SK-N-DZ (cell line): ENCODE data around the gene ULBP1. TPM values are rescaled to one million over a fixed set of nuclear protein-coding genes. Genes with fewer than 3 reads are reported as not detected.
"Not testable (repeated sequence)": the region's sequence is repeated elsewhere in the genome, so short reads cannot be mapped to it uniquely, and the experiment has no call there.

Experiments used
- DNase-seq: peaks from one replicate; pipeline ENCODE4 v3.0.0-alpha.2; 2015; ENCODE audit warnings: low spot score
- polyA plus RNA-seq, 2 experiments: library from polyadenylated mRNA; depleted of rRNA; stranded (reverse); fragments of >200 nt; gene quantifications; 2 replicates each; pipeline ENCODE4 v1.2.3, GENCODE V29; 2014

The ULBP1 gene, protein sequence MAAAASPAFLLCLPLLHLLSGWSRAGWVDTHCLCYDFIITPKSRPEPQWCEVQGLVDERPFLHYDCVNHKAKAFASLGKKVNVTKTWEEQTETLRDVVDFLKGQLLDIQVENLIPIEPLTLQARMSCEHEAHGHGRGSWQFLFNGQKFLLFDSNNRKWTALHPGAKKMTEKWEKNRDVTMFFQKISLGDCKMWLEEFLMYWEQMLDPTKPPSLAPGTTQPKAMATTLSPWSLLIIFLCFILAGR
- 0.40 and 0.60 TPM in 2 replicates for polyA plus RNA-seq (2014; cell fraction: cytosol; rRNA removed)
- 0.64 and 0.92 TPM in 2 replicates for polyA plus RNA-seq (2014; cell fraction: nucleus; rRNA removed)

DNA sequence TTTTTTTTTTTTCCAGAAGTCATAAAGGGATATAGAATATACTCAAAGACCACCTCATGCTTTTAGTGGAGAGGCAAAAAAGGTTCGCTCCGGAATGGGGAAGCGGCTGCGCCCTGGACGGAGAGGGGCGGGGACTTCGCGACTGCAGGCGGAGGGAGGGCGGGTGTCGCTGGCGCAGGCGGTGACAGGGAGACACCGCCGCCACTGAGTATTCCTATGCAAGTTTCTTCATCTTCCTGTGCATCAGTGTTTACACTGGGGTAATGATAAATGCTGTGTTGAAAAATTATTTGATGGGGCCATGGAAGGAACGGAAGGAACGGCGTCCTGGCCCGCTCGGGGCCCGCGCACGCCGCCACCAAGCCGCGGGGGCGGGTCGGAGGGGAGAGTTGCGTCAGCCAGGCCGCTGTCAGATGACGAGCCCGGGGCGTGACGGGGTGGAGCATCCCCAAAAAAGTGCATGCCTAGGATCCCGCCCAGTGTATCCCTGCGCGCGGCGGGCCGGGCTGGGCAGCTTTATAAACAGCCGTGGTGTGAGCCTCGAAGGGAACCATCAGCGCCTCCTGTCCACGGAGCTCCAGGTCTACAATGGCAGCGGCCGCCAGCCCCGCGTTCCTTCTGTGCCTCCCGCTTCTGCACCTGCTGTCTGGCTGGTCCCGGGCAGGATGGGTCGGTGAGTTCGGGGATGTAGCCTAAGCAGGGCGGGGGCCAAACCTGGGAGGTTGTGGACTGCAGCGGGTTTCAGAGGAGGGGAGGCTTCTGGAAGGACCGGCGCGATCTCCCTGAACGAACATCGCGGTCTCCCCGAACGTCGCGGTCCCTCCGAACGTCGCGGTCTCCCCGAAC lies at the start of gene ULBP1:
ULBP1 (plus strand) TSS at position 482 of the 846 bp plus-strand sequence; CDS start at position 589, 107 bp downstream.
- peak; percentile 59 for DNase-seq

DNA sequence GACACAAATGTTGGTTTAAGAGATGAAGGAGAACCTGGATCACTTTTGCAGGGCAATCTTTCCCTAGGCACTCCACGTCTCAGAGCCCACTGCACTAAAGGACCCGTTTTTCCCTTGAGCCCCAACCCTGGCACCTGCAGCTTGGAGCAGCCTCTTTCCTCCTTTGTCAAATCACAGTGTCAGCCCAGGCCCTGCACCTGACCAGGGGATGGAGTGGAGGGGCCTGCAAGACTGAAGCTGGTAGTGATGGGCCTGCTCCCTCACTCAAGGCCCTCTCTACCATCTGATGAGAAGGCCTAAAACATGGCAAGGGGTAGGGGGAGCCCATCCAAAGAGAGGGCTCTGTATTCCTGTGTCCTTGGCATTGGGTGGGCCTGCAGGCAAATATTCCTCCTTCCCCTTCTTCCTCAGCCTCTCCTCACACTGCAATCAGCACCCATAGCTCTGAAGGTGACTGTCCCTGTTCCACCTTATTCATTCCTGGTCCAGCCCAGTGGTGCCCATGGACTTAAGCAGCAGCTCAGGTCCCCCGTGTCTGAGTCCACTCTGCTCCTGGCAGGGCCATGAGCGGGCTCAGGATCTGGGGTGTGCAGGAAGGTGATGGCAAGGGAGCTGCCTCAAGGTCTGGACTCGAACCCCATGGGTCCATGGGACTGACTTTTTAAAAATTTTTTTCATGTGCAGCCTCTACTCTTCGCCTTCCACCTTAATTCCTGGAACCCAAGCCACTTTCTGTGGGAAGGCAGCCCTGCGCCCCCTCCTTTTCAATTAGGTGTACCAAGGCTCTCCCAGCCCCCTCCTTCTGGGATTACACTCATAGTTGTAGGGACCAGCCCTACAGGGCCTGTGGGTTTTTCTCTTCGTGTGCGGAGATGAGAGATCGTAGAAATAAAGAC lies 47.5 kb upstream of the ULBP1 start:
- DNase-seq, result no peak

DNA sequence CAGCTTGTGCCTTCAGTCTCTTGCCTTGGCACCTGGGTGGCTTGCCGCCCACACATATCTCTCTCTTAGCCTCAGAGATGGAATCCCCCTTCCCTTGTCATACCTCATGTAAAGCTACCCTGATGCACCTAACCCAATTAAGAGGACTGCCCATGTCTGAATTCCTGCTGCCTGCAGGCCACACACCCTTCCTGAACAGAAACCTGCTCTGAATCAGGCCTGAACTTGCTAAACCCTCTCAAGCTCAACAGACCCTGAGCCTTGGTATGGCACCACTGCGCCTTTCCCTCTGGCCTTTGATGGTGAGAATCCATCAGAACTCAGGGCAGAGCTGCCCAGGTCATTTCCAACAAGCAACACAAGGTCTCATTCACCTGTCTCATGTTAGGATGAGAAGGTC lies 46.1 kb upstream of the ULBP1 start:
- DNase-seq, result no peak

DNA sequence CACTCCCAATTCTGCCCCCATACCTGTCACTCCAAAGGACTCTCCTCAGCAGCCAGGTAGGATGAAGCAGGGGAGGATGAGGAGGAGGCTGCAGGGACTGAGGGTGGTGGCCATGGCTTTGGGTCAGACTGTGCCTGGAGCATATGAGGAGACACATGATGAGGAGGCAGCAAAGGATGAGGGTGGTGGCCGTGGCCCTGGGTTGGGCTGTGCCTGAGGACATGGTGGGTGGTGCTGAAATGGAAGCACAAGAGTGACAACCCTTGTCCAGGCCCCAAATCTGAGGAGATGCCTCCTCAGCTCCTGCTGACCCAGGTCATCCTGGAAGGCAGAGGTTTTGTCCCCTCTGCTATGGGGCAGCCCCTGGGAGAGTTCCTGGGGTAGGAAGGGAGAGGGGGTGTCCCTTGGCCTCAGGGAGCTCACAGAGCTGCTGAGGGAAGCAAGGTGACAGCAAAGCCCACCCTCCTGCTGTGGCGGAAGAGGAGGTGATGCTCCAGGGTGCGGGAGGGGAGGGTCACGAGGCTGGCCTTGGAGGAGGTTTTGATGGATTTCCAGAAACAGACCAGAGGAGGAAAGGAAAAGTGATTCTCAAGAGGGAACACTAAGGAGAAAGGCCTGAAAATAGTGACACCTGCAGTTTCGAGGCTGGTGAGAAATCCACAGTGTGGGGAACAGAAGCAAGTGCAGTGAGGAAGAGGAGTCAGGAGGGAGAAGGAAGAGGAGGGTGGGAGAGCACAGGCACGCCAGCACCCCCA lies 45.4 kb upstream of the ULBP1 start:
- DNase-seq, result no peak

DNA sequence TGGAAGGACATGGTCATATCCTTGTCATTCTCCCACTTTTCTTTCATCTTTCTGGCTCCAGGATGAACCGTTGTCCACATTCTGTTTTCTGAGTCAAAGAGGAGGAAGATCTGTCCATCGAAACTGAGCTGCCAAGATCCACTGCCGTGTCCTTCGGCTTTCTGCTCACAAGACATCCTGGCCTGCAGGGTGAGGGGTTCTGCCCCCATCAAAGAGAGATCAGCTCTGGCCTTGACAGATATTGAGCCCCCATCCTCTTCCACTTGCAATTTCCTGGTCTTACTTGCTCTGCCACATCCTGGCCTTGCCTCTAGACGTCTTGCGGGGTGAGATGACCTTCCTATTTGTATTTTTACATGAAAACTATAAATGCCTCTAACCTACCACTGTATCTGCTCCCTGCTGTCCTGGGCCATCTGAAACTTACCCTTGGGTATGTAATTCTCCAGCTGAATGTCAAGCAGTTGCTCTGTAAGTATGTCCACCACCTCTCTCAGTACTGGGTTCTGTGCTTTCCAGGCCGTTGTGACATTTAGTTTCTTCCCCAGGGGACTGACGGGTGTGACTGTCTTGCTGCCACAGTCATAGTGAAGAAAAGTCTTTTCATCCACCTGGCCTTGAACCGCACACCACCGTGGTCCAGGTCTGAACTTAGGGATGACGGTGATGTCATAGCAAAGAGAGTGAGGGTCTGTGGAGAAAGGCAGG lies 44.5 kb upstream of the ULBP1 start:
- DNase-seq, result not testable (repeated sequence)

DNA sequence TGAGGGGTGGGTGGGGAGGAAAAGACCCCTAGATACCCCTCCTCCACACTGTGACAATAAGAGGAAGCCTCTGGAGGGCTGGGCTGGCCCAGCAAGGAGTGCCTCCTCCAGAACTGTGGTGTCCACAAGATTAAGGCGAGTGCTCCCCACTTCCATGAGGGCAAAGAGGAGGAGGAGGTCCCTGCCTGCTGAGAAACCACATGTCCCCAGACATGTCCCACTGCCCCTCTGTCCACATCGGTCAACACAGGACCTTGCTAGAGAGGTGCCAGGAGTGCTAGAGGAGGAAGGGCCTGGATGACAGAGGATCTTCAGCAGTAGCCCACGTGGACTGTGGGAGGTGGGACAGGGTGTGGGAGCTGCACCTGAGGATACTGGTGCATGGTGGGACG lies 43.9 kb upstream of the ULBP1 start:
- DNase-seq, result no peak

DNA sequence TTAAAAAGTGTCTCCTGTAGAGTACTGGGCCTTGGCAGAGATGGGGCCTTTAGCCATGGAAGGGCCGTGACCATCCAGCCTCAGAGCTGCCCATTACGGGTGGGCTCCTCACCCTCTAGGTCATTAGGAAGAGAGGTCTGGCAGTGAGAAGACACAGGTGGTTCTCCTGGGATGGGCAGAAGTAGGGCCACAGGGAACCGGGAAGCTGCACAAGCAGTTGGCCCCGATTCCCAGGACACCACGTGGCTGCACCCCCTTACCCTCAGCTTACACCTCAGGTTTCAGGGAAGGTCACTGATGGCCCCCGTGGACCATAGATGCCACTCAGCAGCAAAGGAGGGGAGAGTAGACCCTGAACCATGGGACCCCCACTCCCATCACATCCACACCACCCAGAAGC lies 42.4 kb upstream of the ULBP1 start:
- no peak for DNase-seq

DNA sequence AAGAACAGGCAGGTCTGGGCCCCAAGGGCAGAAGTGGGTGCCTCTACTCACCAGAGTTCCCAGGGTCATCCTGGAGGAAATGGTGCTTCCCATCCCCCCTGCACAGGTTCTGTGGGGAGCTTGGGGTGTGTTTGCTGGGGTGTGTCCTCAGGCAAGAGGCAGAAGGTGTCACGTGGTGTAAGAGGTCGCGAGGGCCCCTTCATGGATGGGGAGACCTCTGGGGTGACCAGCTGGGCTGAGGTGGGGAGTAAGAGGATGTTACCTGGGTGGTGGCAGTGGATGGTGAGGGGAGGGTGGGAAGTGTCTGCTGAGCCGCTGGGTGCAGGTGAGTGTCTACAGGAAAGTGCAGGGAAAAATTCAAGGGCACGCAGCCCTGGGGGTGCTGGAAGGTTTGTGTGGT lies 41.7 kb upstream of the ULBP1 start:
- not testable (repeated sequence) for DNase-seq

DNA sequence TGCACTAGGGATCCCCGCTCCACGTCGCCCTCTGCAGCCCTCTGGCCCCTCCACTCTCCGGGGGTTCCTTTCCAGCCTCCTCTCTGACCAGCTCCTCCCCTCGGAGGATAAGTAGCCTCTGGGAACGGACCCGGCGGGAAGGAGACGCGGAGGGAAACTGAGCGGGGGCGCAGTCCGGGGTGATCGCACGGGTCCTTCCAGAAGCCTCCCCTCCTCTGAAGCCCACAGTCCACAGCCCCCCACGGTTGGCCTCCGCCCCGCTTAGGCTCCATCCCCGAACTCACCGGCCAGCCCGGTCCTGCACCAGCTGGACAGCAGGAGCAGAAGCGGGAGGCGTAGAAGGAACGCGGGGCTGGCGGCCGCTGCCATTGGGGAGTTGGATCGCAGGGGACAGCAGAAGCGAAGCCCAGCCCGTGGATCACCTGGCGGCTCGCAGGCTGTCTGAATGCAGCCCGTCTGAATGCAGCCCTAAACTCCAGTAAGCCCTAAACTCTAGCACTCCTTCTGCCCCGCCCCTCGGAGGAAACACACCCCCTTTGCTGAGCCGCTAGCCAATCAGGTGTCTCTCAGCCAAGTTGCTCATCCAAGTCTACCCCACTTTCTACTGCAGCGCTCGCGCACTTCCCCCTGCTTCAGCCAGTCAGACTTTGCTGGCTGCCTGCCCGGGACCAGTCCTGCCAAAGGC lies 41.0 kb upstream of the ULBP1 start, which contains the start of gene RAET1G:
RAET1G (minus strand) TSS at position 480 of the 685 bp plus-strand sequence; CDS start at position 369, 111 bp downstream.
- peak; percentile 73 for DNase-seq

DNA sequence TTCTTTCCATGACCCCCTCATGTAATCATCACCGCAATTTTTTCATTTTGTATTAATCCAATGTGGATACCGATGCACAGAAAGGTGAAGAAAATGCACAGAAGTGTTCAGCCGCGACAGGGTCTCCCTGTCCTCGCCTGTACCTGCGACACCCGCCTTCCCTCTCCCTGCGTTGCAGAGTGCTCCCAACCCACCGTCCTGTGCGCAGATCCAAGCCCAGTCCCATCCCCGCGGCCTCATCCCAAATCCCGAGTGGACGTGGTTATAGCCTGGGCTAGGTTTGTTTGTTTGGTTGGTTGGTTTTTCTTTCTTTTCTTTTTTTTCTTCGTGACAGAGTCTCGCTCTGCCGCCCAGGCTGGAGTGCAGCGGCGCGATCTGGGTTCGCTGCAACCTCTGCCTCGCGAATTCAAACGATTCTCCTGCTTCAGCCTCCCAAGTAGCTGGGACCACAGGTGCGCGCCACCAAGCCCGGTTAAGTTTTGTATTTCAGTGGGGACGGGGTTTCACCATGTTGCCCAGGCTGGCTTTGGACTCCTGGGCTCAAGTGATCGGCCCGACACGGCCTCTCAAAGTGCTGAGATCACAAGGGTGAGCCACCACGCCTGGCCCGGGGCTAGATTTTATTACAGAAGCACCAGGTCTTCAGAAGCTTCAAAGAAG lies 40.3 kb upstream of the ULBP1 start:
- no peak for DNase-seq

DNA sequence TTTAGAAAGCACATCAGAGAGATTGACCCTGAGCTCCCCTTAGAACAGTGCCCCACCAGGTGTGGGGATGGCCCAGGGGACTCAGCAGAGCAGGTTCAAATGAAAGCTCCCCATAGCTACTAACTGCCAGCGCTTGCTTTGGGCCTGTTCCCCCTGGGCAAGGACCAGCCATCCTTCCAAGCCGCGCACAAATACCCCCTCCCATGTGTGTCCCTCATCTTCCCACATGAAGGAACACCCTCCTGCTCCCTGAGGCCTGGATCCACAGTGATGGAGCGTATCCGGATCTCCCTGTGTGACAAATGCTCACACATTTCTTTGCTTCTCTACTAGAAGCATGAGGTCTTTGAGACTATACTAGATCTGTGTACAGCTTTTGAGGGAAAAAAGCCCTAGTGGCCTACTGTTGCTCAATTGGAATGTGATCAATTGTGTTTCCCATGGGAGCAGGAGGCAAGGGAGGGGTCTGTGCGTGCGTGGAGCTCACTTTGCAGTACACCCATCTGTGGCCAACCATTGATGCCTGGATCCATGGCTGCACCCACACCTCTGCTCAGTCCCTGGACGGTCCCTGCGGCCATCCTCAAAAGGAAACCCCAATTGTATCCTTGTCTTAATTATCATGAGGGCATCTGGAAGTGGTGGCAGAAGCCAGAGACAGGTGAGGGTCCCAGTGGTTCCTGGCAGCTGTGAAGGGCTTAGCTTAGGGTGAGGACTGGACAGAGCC lies 39.4 kb upstream of the ULBP1 start:
- no peak for DNase-seq

DNA sequence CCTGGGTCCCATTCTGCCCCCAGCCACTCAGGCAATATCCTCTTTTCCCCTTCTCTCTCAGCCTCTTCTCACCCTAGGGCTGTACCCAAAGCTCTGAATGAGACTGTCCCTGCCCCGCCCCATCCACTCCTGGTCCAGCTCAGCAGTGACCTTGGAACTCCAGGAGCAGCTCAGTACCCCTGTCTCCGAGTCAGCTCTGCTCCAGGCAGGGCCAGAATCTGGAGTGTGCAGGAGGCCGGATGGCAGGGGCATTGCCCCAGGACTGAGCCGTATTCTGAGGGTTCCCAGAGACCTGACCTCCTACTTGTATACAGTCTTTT lies 38.9 kb upstream of the ULBP1 start:
- no peak for DNase-seq

DNA sequence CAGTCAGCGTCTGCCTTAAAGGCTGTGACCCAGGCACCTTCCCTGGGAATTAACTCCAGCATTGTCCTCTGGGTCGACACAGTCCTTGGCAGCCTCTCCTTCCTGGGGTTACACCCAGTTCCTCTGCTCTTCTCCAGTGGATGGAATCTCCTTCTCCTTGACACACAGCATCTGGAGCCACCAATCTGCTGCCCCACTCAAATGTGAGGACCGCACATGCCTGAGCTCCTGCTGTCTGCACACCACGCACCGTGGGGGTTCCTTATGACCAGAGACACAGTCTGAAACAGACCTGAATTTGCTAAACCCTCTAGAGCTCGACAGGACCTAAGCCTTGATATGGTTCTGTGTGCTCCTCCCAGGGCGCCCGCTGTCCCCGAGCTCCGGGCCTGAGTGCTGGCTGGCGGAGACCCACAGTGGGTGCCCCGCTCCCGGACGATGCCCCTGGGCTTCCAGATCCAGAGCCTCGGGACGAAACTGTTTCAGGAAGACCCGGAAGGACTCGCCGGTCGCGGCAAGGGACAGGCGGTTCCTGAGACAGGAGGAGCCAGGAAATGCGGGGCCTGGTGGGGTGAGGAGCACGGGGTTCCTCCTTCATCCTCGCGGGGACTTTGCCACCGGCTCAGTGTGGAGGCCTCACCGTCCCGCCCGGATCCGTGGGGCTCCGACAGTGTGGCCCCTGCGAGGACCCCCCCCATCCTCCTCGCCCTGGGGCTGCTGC lies 38.3 kb upstream of the ULBP1 start:
- no peak for DNase-seq

DNA sequence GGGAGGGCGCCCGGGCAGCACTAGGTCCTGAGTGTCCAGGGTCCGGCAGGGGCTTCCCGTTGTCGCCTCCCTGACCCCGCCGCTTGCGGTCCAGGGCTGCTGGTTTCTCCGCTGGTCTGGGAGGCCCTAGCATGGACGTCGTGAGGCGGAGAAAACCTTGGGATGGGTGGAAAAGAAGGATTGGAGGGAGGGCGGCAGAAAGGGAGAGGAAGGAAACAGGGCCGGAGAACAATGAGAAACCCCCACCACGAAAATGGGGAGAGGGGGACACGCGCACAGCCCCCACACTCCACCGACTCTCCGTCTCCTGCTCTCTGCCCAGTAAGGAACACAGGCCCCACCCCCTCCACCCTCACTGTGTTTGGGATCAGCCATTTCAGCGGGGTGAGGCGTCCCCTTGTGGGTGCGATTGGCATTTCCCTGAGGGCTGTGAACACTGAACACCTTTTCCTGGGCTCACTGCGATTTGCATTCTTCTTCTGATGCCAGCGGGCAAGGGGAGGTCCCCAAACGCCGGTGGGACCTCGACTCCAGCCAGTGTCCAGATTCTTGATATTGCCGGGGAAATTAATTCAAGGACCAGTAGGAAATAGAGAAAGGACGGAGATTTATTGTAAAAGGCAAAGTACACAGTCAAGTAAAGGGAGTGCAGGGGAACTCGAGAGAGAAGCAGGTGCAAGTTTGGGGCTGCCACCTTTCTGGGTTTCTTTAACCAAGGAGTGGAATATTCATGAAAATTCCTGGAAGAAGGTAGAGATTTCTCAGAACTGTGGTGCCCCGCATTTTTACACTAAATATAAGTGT lies 37.6 kb upstream of the ULBP1 start:
- peak; percentile 61 for DNase-seq

DNA sequence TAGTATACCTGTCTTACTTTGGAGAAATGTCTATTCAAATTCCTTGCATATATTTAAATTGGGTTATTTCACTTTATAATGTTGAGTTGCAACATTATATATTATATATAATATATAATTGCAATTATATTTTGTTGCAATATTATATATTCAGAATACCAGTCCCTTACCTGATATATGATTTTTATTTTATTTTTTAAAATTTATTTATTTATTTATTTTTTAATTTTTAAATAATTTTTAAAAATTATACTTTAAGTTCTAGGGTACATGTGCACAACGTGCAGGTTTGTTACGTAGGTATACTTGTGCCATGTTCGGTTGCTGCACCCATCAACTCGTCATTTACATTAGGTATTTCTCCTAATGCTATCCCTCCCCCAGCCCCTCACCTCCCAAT lies 36.7 kb upstream of the ULBP1 start:
- not testable (repeated sequence) for DNase-seq

DNA sequence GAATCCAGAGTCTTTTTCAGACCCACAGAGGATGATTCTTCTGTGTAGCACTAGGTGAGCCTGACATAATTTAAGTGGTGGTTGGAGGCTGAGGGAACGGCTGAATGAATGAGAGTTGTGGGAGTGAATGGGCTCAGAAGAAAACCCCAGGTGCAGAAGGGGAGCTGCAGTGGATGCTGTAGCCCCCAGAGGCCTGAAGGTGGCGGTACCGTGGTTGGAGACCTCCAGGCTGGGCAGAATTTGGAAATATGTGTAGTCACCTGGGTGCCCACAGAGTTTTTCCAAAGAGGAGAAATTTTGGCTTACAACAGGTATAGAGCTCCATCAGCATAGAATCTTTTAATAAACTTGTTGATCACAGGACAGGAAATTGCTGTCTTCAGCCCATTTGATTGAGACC lies 34.3 kb upstream of the ULBP1 start:
- DNase-seq, result no peak

DNA sequence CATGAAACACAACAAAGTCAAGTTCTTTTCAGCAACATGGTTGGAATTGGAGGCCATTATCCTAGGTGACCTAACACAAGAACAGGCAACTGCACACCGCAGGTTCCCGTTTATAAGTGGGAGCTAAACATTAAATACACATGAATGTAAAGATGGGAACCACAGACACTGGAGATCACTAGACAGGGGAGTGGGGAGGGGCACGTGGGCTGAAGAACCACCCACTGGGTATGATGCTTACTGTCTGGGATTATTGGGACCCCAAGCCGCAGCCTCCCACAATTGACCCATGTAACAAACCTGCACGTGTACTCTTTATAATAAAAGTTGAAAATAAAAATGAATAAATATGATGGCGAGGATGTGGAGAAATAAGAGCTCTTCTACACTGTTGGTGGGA lies 32.2 kb upstream of the ULBP1 start:
- DNase-seq, result no peak
